AG09309 (cell line): ENCODE results near the gene PACSIN1.

Source experiments
- DNase-seq: peaks from one replicate; pipeline ENCODE4 v3.0.0-alpha.2; 2010; ENCODE audit warnings: low read depth
- H3K4me3 ChIP-seq: 2 replicates; pipeline ENCODE4 v1.5.1; 2011; ENCODE audit warnings: mild to moderate bottlenecking, low read depth, low read length, moderate library complexity; ENCODE audit not compliant: control insufficient read depth
- CTCF ChIP-seq: IDR thresholded peaks from 2 replicates; pipeline ENCODE4 v1.5.1; 2011; ENCODE audit warnings: mild to moderate bottlenecking, low read depth, low read length, inconsistent platforms; ENCODE audit not compliant: insufficient read depth, control insufficient read depth; ENCODE audit errors: missing control alignments

PACSIN1 gene

GRCh38 chr6:34425498-34426410, 40.1 kb upstream of the PACSIN1 start, which contains the start of gene RPS10:
Gene RPS10, minus strand, starts transcription at chr6:34426069. Its CDS starts 848 bp downstream, at chr6:34425221.
- peak within 1 kb of the TSS; percentile 88 for H3K4me3 ChIP-seq
- DNase-seq, result peak; percentile 63
- TF ChIP-seq CTCF, result no peak

- no peak overlapping the region for H3K4me3 ChIP-seq
- no peak for DNase-seq
- no peak for TF ChIP-seq CTCF
Measured at GRCh38 chr6:34435916-34436315, 30.0 kb upstream of the PACSIN1 start.

- no peak overlapping the region for H3K4me3 ChIP-seq
- TF ChIP-seq CTCF, result no peak
- no peak for DNase-seq
Measured at GRCh38 chr6:34436803-34437643, 28.9 kb upstream of the PACSIN1 start.

GRCh38 chr6:34437644-34437970, 28.3 kb upstream of the PACSIN1 start:
- DNase-seq, result no peak
- no peak for TF ChIP-seq CTCF
- no peak overlapping the region for H3K4me3 ChIP-seq

- DNase-seq, result no peak
- no peak overlapping the region for H3K4me3 ChIP-seq
- TF ChIP-seq CTCF, result no peak
Measured at GRCh38 chr6:34438705-34439104, 27.2 kb upstream of the PACSIN1 start.

- no peak for TF ChIP-seq CTCF
- DNase-seq, result no peak
- no peak overlapping the region for H3K4me3 ChIP-seq
Measured at GRCh38 chr6:34439442-34439841, 26.4 kb upstream of the PACSIN1 start.
